DOHH2 (cell line): Measurements from ENCODE around the gene MYBPHL.

ENCODE experiments used
- H3F3A ChIP-seq: fragments of 200-600 bp; sonication (generic), shearing (Covaris generic); 2 replicates; pipeline ENCODE4 v1.6.0; 2016; ENCODE audit warnings: antibody characterized with exemption, mild to moderate bottlenecking; ENCODE audit not compliant: control insufficient read depth, insufficient read depth
- H3K27ac ChIP-seq: fragments of 200-600 bp; sonication (generic); 2 replicates; pipeline ENCODE4 v1.5.1; 2014; ENCODE audit warnings: low read depth, mild to moderate bottlenecking, low read length, moderate library complexity
- H3K27me3 ChIP-seq: fragments of 200-600 bp; sonication (generic); 2 replicates; pipeline ENCODE4 v1.6.1; 2014; ENCODE audit warnings: mild to moderate bottlenecking, low read length, mixed read lengths; ENCODE audit not compliant: control insufficient read depth
- H3K36me3 ChIP-seq: fragments of 200-600 bp; sonication (generic); 2 replicates; pipeline ENCODE4 v1.6.1; 2014; ENCODE audit warnings: mild to moderate bottlenecking, low read length, moderate library complexity, mixed read lengths; ENCODE audit not compliant: control insufficient read depth
- H3K4me1 ChIP-seq: fragments of 200-600 bp; sonication (generic); 2 replicates; pipeline ENCODE4 v1.6.1; 2014; ENCODE audit warnings: mild to moderate bottlenecking, low read length, mixed read lengths; ENCODE audit not compliant: control insufficient read depth
- H3K4me2 ChIP-seq: fragments of 200-600 bp; sonication (generic); 2 replicates; pipeline ENCODE4 v1.6.0; 2014; ENCODE audit warnings: mild to moderate bottlenecking, low read length, moderate library complexity
- H3K4me3 ChIP-seq: fragments of 200-600 bp; sonication (generic); 2 replicates; pipeline ENCODE4 v1.5.1; 2014; ENCODE audit warnings: mild to moderate bottlenecking, low read length, mixed read lengths
- H3K79me2 ChIP-seq: fragments of 200-600 bp; sonication (generic); 2 replicates; pipeline ENCODE4 v1.6.1; 2014; ENCODE audit warnings: mild to moderate bottlenecking, low read length, mixed read lengths; ENCODE audit not compliant: control insufficient read depth
- H3K9me2 ChIP-seq: fragments of 200-600 bp; sonication (generic); replicated peaks from 2 replicates; pipeline ENCODE4 v1.6.1; 2014; ENCODE audit warnings: mild to moderate bottlenecking, low read length, mixed read lengths; ENCODE audit not compliant: control insufficient read depth
- H3K9me3 ChIP-seq: fragments of 200-600 bp; sonication (generic); 2 replicates; pipeline ENCODE4 v1.6.1; 2014; ENCODE audit warnings: antibody characterized with exemption, low read length, mixed read lengths; ENCODE audit not compliant: control insufficient read depth, insufficient read depth
- H4K20me1 ChIP-seq: fragments of 200-600 bp; sonication (generic); 2 replicates; pipeline ENCODE4 v1.6.0; 2014; ENCODE audit warnings: low read depth, mild to moderate bottlenecking, antibody characterized with exemption, low read length, moderate library complexity; ENCODE audit not compliant: control insufficient read depth, insufficient read depth
- TF ChIP-seq, protein P1 (sequence below): fragments of 200-600 bp; sonication (generic); IDR thresholded peaks from one replicate; pipeline ENCODE4 v1.5.1; 2014; ENCODE audit warnings: antibody characterized with exemption, mild to moderate bottlenecking, low read depth, low read length; ENCODE audit not compliant: poor library complexity, severe bottlenecking

MYBPHL gene

GRCh38 chr1:109242387-109242786 lies 64.4 kb downstream of the MYBPHL start:
- Histone ChIP-seq H3K4me2 (no peak overlapping the region), H3K27ac (no peak overlapping the region), H3K27me3 (peaks cover 6% of the 10 kb centered on the region; the same call in 1 of the 2 replicates), H3F3A (no peaks in the 10 kb centered on the region), H3K4me3 (no peak overlapping the region), H3K4me1 (no peaks in the 10 kb centered on the region), H4K20me1 (peaks cover 5% of the 10 kb centered on the region; the same call in 1 of the 2 replicates), H3K9me2 (no peaks in the 10 kb centered on the region), H3K79me2 (no peaks in the 10 kb centered on the region), H3K36me3 (peaks cover 22% of the 10 kb centered on the region), H3K9me3 (no peaks in the 10 kb centered on the region)
- TF ChIP-seq, protein P1, sequence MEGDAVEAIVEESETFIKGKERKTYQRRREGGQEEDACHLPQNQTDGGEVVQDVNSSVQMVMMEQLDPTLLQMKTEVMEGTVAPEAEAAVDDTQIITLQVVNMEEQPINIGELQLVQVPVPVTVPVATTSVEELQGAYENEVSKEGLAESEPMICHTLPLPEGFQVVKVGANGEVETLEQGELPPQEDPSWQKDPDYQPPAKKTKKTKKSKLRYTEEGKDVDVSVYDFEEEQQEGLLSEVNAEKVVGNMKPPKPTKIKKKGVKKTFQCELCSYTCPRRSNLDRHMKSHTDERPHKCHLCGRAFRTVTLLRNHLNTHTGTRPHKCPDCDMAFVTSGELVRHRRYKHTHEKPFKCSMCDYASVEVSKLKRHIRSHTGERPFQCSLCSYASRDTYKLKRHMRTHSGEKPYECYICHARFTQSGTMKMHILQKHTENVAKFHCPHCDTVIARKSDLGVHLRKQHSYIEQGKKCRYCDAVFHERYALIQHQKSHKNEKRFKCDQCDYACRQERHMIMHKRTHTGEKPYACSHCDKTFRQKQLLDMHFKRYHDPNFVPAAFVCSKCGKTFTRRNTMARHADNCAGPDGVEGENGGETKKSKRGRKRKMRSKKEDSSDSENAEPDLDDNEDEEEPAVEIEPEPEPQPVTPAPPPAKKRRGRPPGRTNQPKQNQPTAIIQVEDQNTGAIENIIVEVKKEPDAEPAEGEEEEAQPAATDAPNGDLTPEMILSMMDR: no peak
